DOHH2 (cell line): ENCODE measurements around the gene MRM2.

Experiments used
- CTCF ChIP-seq: fragments of 200-600 bp; sonication (generic); IDR thresholded peaks from one replicate; pipeline ENCODE4 v1.5.1; 2014; ENCODE audit warnings: antibody characterized with exemption, mild to moderate bottlenecking, low read depth, low read length; ENCODE audit not compliant: poor library complexity, severe bottlenecking
- EZH2phosphoT487 ChIP-seq: fragments of 200-600 bp; sonication (generic); IDR thresholded peaks from 2 replicates; pipeline ENCODE4 v1.6.1; 2017; ENCODE audit warnings: borderline replicate concordance, mild to moderate bottlenecking, antibody characterized with exemption, low read length, moderate library complexity, mixed read lengths

GRCh38 chr7:2230882-2231281, 11.1 kb downstream of the MRM2 start:
- TF ChIP-seq CTCF (no peak), EZH2phosphoT487 (no peak)
